ENCODE measurements around the gene RALB.

RALB gene

GRCh38 chr2:120323214-120323613 is 70.6 kb downstream of the RALB start:
- in situ Hi-C loops (cut with HindIII; ENCODE audit: low sequenced_read_pairs): no loop called here
- no peak for DNase-seq (ENCODE audit: low read depth)
- TF ChIP-seq CTCF (IDR thresholded peaks at IDR 0.05; ENCODE audit: low read depth, low read length, missing control alignments): no peak
- H3K4me3 ChIP-seq (ENCODE audit: low read depth, low read length): no peak overlapping the region

- in situ Hi-C loops (cut with HindIII; ENCODE audit: low sequenced_read_pairs): no loop called here
- DNase-seq (ENCODE audit: low read depth): no peak
- H3K4me3 ChIP-seq (ENCODE audit: low read depth, low read length): no peak overlapping the region
- no peak for TF ChIP-seq CTCF (IDR thresholded peaks at IDR 0.05; ENCODE audit: low read depth, low read length, missing control alignments)
Measured at GRCh38 chr2:120323807-120324399, 71.3 kb downstream of the RALB start.

- no peak for TF ChIP-seq CTCF (IDR thresholded peaks at IDR 0.05; ENCODE audit: low read depth, low read length, missing control alignments)
- no peak for DNase-seq (ENCODE audit: low read depth)
- in situ Hi-C loops (cut with HindIII; ENCODE audit: low sequenced_read_pairs): no loop called here
- H3K4me3 ChIP-seq (ENCODE audit: low read depth, low read length): no peak overlapping the region
Measured at GRCh38 chr2:120324933-120325332, 72.3 kb downstream of the RALB start.

GRCh38 chr2:120326066-120326465 is 73.4 kb downstream of the RALB start:
- no peak for TF ChIP-seq CTCF (IDR thresholded peaks at IDR 0.05; ENCODE audit: low read depth, low read length, missing control alignments)
- in situ Hi-C loops (cut with HindIII; ENCODE audit: low sequenced_read_pairs): no loop called here

GRCh38 chr2:120330946-120331822 is 78.5 kb downstream of the RALB start:
- DNase-seq (ENCODE audit: low read depth): no peak
- in situ Hi-C loops (cut with HindIII; ENCODE audit: low sequenced_read_pairs): no loop called here
- no peak for TF ChIP-seq CTCF (IDR thresholded peaks at IDR 0.05; ENCODE audit: low read depth, low read length, missing control alignments)
- H3K4me3 ChIP-seq (ENCODE audit: low read depth, low read length): no peak overlapping the region

More at GRCh38 chr2:120326066-120326465, 73.4 kb downstream of the RALB start:
- no peak overlapping the region for H3K4me3 ChIP-seq (ENCODE audit: low read depth, low read length)
- DNase-seq (ENCODE audit: low read depth): no peak

- in situ Hi-C loops (cut with HindIII; ENCODE audit: low sequenced_read_pairs): no loop called here
- TF ChIP-seq CTCF (IDR thresholded peaks at IDR 0.05; ENCODE audit: low read depth, low read length, missing control alignments): no peak
- no peak for DNase-seq (ENCODE audit: low read depth)
- no peak overlapping the region for H3K4me3 ChIP-seq (ENCODE audit: low read depth, low read length)
Measured at GRCh38 chr2:120331903-120332302, 79.3 kb downstream of the RALB start.

All from astrocyte of the cerebellum (primary cell).